GM21786 (cell line): ENCODE measurements around the gene FABP6.
A peak's percentile ranks its signal among the peaks of the same experiment; 100 is the strongest.

Experiments used
- ATAC-seq: cut with Tn5 transposase; IDR thresholded peaks from one replicate; pipeline ENCODE4 v1.9.1; 2021; ENCODE audit not compliant: unreplicated experiment

Gene FABP6

GRCh38 chr5:160260881-160261815 is 31.8 kb downstream of the FABP6 start:
- peak; percentile 73 for ATAC-seq

- peak; percentile 38 for ATAC-seq
Observed at GRCh38 chr5:160262151-160263074, 33.1 kb downstream of the FABP6 start.

GRCh38 chr5:160263326-160263855 is 34.1 kb downstream of the FABP6 start:
- ATAC-seq = no peak

- ATAC-seq = no peak
Observed at GRCh38 chr5:160266044-160266443, 36.7 kb downstream of the FABP6 start.

GRCh38 chr5:160266752-160267345 is 37.5 kb downstream of the FABP6 start:
- ATAC-seq = no peak

GRCh38 chr5:160268121-160268520 is 38.8 kb downstream of the FABP6 start:
- ATAC-seq = no peak

GRCh38 chr5:160269017-160269416 is 39.7 kb downstream of the FABP6 start:
- ATAC-seq = no peak

- ATAC-seq = no peak
Observed at GRCh38 chr5:160270704-160271103, 41.4 kb downstream of the FABP6 start.

- ATAC-seq = peak; percentile 66
Observed at GRCh38 chr5:160271396-160271795, 42.1 kb downstream of the FABP6 start.

- no peak for ATAC-seq
Observed at GRCh38 chr5:160271836-160272235, 42.5 kb downstream of the FABP6 start.

- ATAC-seq = no peak
Observed at GRCh38 chr5:160272264-160272663, 43.0 kb downstream of the FABP6 start.

GRCh38 chr5:160272889-160273288 is 43.6 kb downstream of the FABP6 start:
- no peak for ATAC-seq

- no peak for ATAC-seq
Observed at GRCh38 chr5:160274483-160274931, 45.2 kb downstream of the FABP6 start.

GRCh38 chr5:160278343-160278742 is 49.0 kb downstream of the FABP6 start:
- ATAC-seq = no peak

- no peak for ATAC-seq
Observed at GRCh38 chr5:160280384-160281095, 51.2 kb downstream of the FABP6 start.

GRCh38 chr5:160281275-160281674 is 52.0 kb downstream of the FABP6 start:
- no peak for ATAC-seq

- no peak for ATAC-seq
Observed at GRCh38 chr5:160284291-160284873, 55.1 kb downstream of the FABP6 start.

GRCh38 chr5:160285316-160285715 is 56.0 kb downstream of the FABP6 start:
- ATAC-seq = no peak

GRCh38 chr5:160286947-160287346 is 57.6 kb downstream of the FABP6 start:
- no peak for ATAC-seq
